GM23338 (cell line): ENCODE results near the gene SRPRA. TPM values are rescaled to one million over a fixed set of nuclear protein-coding genes. Genes with fewer than 3 reads are reported as not detected.
A peak's percentile ranks its signal among the peaks of the same experiment; 100 is the strongest.

Experiments used
- ATAC-seq: fragments of 200-7000 bp; cut with Tn5 transposase; 3 replicates; pipeline ENCODE4 v1.9.1; 2020
- DNase-seq: peaks from one replicate; pipeline ENCODE4 v3.0.0-alpha.2; 2015; ENCODE audit warnings: low spot score
- H2AFZ ChIP-seq: fragments of 200-600 bp; sonication (generic); 2 replicates; pipeline ENCODE4 v1.8.0; 2016; ENCODE audit warnings: antibody characterized with exemption, mild to moderate bottlenecking, moderate library complexity
- H3F3A ChIP-seq: fragments of 200-600 bp; sonication (generic); replicated peaks from 2 replicates; pipeline ENCODE4 v1.8.0; 2017; ENCODE audit warnings: antibody characterized with exemption, mixed run types, low read depth
- H3K27ac ChIP-seq: fragments of 200-600 bp; sonication (generic); 2 replicates; pipeline ENCODE4 v1.6.1; 2016; ENCODE audit warnings: low read depth
- H3K27me3 ChIP-seq: fragments of 200-600 bp; sonication (generic); 2 replicates; pipeline ENCODE4 v1.8.0; 2016; ENCODE audit warnings: mild to moderate bottlenecking, mixed run types, moderate library complexity; ENCODE audit not compliant: insufficient read depth
- H3K36me3 ChIP-seq: fragments of 200-600 bp; sonication (generic); 2 replicates; pipeline ENCODE4 v1.8.0; 2016; ENCODE audit warnings: mild to moderate bottlenecking; ENCODE audit not compliant: insufficient read depth
- H3K4me1 ChIP-seq: fragments of 200-600 bp; sonication (generic); 2 replicates; pipeline ENCODE4 v1.8.0; 2016; ENCODE audit warnings: mild to moderate bottlenecking, moderate library complexity; ENCODE audit not compliant: insufficient read depth
- H3K4me2 ChIP-seq: fragments of 200-600 bp; sonication (generic); 2 replicates; pipeline ENCODE4 v1.7.1; 2017; ENCODE audit warnings: mixed run types
- H3K4me3 ChIP-seq: fragments of 200-600 bp; sonication (generic); 2 replicates; pipeline ENCODE4 v1.6.1; 2016; ENCODE audit warnings: mixed run types
- H3K79me2 ChIP-seq: fragments of 200-600 bp; sonication (generic); replicated peaks from 2 replicates; pipeline ENCODE4 v1.8.0; 2017; ENCODE audit warnings: mild to moderate bottlenecking; ENCODE audit not compliant: insufficient read depth
- H3K9me2 ChIP-seq: fragments of 200-600 bp; sonication (generic); 2 replicates; pipeline ENCODE4 v1.8.0; 2017; ENCODE audit not compliant: insufficient read depth
- H4K20me1 ChIP-seq: fragments of 200-600 bp; sonication (generic); replicated peaks from 2 replicates; pipeline ENCODE4 v1.8.0; 2017; ENCODE audit warnings: mild to moderate bottlenecking; ENCODE audit not compliant: insufficient read depth
- H3K27ac Mint-ChIP-seq: 2 replicates; pipeline ENCODE4 v1.8.0; 2020; ENCODE audit warnings: inconsistent platforms, mild to moderate bottlenecking, moderate library complexity, mixed read lengths
- H3K27me3 Mint-ChIP-seq: 3 replicates; pipeline ENCODE4 v1.8.0; 2022; ENCODE audit warnings: low read depth, mild to moderate bottlenecking, moderate library complexity, mixed read lengths, inconsistent platforms; ENCODE audit not compliant: insufficient read depth, poor library complexity
- H3K36me3 Mint-ChIP-seq: 3 replicates; pipeline ENCODE4 v1.8.0; 2021; ENCODE audit warnings: low read depth, mild to moderate bottlenecking, inconsistent platforms, moderate library complexity, mixed read lengths
- H3K4me1 Mint-ChIP-seq: 3 replicates; pipeline ENCODE4 v1.8.0; 2020; ENCODE audit warnings: mild to moderate bottlenecking, inconsistent platforms, mixed read lengths
- H3K4me3 Mint-ChIP-seq: 3 replicates; pipeline ENCODE4 v1.8.0; 2021; ENCODE audit warnings: moderate library complexity, mild to moderate bottlenecking, inconsistent platforms, mixed read lengths
- H3K9me3 Mint-ChIP-seq: 3 replicates; pipeline ENCODE4 v1.8.0; 2020; ENCODE audit warnings: moderate library complexity, mild to moderate bottlenecking, inconsistent platforms, mixed read lengths
- EZH2phosphoT487 ChIP-seq: fragments of 200-600 bp; sonication (generic); IDR thresholded peaks from one replicate; pipeline ENCODE4 v1.8.1; 2018; ENCODE audit warnings: antibody characterized with exemption; ENCODE audit not compliant: unreplicated experiment
- NANOG ChIP-seq: IDR thresholded peaks from 2 replicates; pipeline ENCODE4 v1.6.1; 2016; ENCODE audit warnings: antibody characterized with exemption, borderline replicate concordance
- POLR2AphosphoS5 ChIP-seq: IDR thresholded peaks from 2 replicates; pipeline ENCODE4 v1.6.1; 2016; ENCODE audit warnings: antibody characterized with exemption, low read depth
- ZNF114 ChIP-seq: fragments of 250-450 bp; sonication (Bioruptor Pico); IDR thresholded peaks from 2 replicates; pipeline ENCODE4 v1.5.0; 2020; ENCODE audit warnings: mild to moderate bottlenecking, moderate library complexity
- polyA plus RNA-seq: library from polyadenylated mRNA; unstranded; fragments of >200 nt; fragmentation: Nextera tagmentation; extraction: Ambion mirVana; gene quantifications from 2 replicates; pipeline ENCODE4 v1.2.1, GENCODE V29; 2016
- total RNA-seq: library from RNA; depleted of rRNA; stranded (reverse); fragments of >200 nt; shearing (Covaris generic); gene quantifications from 2 replicates; pipeline ENCODE4 v1.2.3, GENCODE V29; 2014
- TF ChIP-seq, protein P1 (sequence below): fragments of 250-450 bp; sonication (Bioruptor Pico); IDR thresholded peaks from 2 replicates; pipeline ENCODE4 v1.5.0; 2020; ENCODE audit warnings: mild to moderate bottlenecking, moderate library complexity
- TF ChIP-seq, protein P2 (sequence below): IDR thresholded peaks from one replicate; pipeline ENCODE4 v1.6.1; 2018; ENCODE audit warnings: antibody characterized with exemption; ENCODE audit not compliant: unreplicated experiment
- TF ChIP-seq, protein P3 (sequence below), 2 experiments: fragments of 200-600 bp in 1 of 2; sonication (generic) in 1 of 2; conservative IDR thresholded peaks; 2 replicates each; pipeline versions ENCODE4 v1.5.1 to v1.6.1; 2016 to 2017; ENCODE audit warnings: antibody characterized with exemption in 2 of 2, low read depth in 2 of 2, mild to moderate bottlenecking in 2 of 2, moderate library complexity in 1 of 2
- TF ChIP-seq, protein P4 (sequence below): IDR thresholded peaks from 2 replicates; pipeline ENCODE4 v1.6.1; 2016; ENCODE audit warnings: antibody characterized with exemption

SRPRA gene
- total and polyA plus RNA-seq, 2 experiments from 2014 or later = 27.1 to 53.2 TPM

- TF ChIP-seq, protein P1, sequence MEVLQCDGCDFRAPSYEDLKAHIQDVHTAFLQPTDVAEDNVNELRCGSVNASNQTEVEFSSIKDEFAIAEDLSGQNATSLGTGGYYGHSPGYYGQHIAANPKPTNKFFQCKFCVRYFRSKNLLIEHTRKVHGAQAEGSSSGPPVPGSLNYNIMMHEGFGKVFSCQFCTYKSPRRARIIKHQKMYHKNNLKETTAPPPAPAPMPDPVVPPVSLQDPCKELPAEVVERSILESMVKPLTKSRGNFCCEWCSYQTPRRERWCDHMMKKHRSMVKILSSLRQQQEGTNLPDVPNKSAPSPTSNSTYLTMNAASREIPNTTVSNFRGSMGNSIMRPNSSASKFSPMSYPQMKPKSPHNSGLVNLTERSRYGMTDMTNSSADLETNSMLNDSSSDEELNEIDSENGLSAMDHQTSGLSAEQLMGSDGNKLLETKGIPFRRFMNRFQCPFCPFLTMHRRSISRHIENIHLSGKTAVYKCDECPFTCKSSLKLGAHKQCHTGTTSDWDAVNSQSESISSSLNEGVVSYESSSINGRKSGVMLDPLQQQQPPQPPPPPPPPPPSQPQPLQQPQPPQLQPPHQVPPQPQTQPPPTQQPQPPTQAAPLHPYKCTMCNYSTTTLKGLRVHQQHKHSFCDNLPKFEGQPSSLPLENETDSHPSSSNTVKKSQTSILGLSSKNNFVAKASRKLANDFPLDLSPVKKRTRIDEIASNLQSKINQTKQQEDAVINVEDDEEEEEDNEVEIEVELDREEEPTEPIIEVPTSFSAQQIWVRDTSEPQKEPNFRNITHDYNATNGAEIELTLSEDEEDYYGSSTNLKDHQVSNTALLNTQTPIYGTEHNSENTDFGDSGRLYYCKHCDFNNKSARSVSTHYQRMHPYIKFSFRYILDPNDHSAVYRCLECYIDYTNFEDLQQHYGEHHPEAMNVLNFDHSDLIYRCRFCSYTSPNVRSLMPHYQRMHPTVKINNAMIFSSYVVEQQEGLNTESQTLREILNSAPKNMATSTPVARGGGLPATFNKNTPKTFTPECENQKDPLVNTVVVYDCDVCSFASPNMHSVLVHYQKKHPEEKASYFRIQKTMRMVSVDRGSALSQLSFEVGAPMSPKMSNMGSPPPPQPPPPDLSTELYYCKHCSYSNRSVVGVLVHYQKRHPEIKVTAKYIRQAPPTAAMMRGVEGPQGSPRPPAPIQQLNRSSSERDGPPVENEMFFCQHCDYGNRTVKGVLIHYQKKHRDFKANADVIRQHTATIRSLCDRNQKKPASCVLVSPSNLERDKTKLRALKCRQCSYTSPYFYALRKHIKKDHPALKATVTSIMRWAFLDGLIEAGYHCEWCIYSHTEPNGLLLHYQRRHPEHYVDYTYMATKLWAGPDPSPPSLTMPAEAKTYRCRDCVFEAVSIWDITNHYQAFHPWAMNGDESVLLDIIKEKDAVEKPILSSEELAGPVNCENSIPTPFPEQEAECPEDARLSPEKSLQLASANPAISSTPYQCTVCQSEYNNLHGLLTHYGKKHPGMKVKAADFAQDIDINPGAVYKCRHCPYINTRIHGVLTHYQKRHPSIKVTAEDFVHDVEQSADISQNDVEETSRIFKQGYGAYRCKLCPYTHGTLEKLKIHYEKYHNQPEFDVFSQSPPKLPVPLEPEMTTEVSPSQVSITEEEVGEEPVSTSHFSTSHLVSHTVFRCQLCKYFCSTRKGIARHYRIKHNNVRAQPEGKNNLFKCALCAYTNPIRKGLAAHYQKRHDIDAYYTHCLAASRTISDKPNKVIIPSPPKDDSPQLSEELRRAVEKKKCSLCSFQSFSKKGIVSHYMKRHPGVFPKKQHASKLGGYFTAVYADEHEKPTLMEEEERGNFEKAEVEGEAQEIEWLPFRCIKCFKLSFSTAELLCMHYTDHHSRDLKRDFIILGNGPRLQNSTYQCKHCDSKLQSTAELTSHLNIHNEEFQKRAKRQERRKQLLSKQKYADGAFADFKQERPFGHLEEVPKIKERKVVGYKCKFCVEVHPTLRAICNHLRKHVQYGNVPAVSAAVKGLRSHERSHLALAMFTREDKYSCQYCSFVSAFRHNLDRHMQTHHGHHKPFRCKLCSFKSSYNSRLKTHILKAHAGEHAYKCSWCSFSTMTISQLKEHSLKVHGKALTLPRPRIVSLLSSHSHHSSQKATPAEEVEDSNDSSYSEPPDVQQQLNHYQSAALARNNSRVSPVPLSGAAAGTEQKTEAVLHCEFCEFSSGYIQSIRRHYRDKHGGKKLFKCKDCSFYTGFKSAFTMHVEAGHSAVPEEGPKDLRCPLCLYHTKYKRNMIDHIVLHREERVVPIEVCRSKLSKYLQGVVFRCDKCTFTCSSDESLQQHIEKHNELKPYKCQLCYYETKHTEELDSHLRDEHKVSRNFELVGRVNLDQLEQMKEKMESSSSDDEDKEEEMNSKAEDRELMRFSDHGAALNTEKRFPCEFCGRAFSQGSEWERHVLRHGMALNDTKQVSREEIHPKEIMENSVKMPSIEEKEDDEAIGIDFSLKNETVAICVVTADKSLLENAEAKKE (CRISPR knock-in tag) = no peak
Observed at GRCh38 chr11:126254819-126255218, 13.9 kb downstream of the SRPRA start (continued).

DNA sequence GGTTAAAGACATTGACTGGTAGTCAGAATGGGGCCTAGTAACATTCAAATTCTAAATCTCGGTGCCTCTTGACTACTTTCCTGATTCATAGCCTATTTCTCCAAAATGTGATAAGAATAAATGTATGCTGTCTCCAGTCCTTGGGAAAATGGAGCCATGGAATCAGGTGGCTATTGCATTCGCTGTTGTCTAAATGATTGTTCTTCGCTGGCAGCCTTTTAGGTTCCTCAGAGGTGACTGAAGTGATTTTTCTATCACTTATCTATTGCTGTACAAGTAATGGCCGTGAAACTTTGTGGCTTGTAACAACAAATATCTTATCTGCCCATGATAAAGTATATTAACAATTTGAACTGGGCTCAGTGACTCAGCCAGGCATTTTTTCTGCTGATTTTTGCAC is 15.4 kb downstream of the SRPRA start:
- no peak for TF ChIP-seq EZH2phosphoT487
- no peak for TF ChIP-seq POLR2AphosphoS5
- no peak for TF ChIP-seq NANOG
- TF ChIP-seq ZNF114 (CRISPR knock-in tag) = no peak
- H3K4me1 ChIP-seq = no peaks in the 10 kb centered on the region
- Mint-ChIP-seq H3K27me3 (no peaks in the 10 kb centered on the region), H3K27ac (no peak overlapping the region), H3K4me1 (no peaks in the 10 kb centered on the region), H3K36me3 (peaks cover 61% of the 10 kb centered on the region; the same call in 2 of the 3 replicates), H3K9me3 (no peaks in the 10 kb centered on the region), H3K4me3 (no peak overlapping the region)
- no peaks in the 10 kb centered on the region for H3K27me3 ChIP-seq
- H2AFZ ChIP-seq = no peak overlapping the region
- no peak overlapping the region for H3K4me2 ChIP-seq
- no peak overlapping the region for H3K27ac ChIP-seq
- no peaks in the 10 kb centered on the region for H3K79me2 ChIP-seq
- peaks cover 12% of the 10 kb centered on the region for H3K36me3 ChIP-seq
- no peak overlapping the region for H3K4me3 ChIP-seq
- H3K9me2 ChIP-seq = no peaks in the 10 kb centered on the region
- H4K20me1 ChIP-seq = peaks cover 5% of the 10 kb centered on the region; the same call in 1 of the 2 replicates
- peaks cover 6% of the 10 kb centered on the region; the same call in 1 of the 2 replicates for H3F3A ChIP-seq
- ATAC-seq = no peak
- DNase-seq = no peak

DNA sequence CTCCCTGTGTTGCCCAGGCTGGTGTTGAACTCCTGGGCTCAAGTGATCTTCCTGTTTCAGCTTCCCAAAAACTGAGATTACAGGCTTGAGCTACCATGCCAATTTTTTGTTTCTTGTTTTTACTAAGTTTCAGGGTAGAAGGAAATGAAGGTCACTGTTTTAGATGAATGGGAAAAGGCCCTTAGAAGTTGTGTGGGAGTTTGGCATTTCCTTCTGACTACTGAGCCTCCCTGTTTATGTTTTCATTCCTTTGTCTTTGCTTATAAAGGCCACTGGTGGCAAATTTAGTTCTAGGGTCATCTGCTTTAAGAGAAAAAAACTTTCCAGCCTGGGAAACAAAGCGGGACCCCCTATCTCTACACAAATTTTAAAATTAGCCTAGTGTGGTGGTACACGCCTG is 22.1 kb downstream of the SRPRA start:
- Mint-ChIP-seq H3K36me3 (peaks cover 52% of the 10 kb centered on the region), H3K4me1 (no peaks in the 10 kb centered on the region), H3K27ac (no peak overlapping the region), H3K27me3 (no peaks in the 10 kb centered on the region), H3K4me3 (no peak overlapping the region), H3K9me3 (no peaks in the 10 kb centered on the region)
- no peak overlapping the region for H3K4me3 ChIP-seq
- no peaks in the 10 kb centered on the region for H3K27me3 ChIP-seq
- H3K36me3 ChIP-seq = peaks cover 24% of the 10 kb centered on the region
- DNase-seq (no peak), ATAC-seq (no peak)
- no peaks in the 10 kb centered on the region for H3K79me2 ChIP-seq
- H3K4me2 ChIP-seq = no peak overlapping the region
- 0 out of 2 replicates have a peak, but pooled peaks cover 3% of the 10 kb centered on the region for H3F3A ChIP-seq
- no peaks in the 10 kb centered on the region; the same call in none of the 2 replicates for H4K20me1 ChIP-seq
- no peaks in the 10 kb centered on the region for H3K4me1 ChIP-seq
- H2AFZ ChIP-seq = no peak overlapping the region
- no peaks in the 10 kb centered on the region for H3K9me2 ChIP-seq
- H3K27ac ChIP-seq = peak overlapping the region; percentile 58; the same call in 1 of the 2 replicates
- no peak for TF ChIP-seq POLR2AphosphoS5
- TF ChIP-seq, protein P2, sequence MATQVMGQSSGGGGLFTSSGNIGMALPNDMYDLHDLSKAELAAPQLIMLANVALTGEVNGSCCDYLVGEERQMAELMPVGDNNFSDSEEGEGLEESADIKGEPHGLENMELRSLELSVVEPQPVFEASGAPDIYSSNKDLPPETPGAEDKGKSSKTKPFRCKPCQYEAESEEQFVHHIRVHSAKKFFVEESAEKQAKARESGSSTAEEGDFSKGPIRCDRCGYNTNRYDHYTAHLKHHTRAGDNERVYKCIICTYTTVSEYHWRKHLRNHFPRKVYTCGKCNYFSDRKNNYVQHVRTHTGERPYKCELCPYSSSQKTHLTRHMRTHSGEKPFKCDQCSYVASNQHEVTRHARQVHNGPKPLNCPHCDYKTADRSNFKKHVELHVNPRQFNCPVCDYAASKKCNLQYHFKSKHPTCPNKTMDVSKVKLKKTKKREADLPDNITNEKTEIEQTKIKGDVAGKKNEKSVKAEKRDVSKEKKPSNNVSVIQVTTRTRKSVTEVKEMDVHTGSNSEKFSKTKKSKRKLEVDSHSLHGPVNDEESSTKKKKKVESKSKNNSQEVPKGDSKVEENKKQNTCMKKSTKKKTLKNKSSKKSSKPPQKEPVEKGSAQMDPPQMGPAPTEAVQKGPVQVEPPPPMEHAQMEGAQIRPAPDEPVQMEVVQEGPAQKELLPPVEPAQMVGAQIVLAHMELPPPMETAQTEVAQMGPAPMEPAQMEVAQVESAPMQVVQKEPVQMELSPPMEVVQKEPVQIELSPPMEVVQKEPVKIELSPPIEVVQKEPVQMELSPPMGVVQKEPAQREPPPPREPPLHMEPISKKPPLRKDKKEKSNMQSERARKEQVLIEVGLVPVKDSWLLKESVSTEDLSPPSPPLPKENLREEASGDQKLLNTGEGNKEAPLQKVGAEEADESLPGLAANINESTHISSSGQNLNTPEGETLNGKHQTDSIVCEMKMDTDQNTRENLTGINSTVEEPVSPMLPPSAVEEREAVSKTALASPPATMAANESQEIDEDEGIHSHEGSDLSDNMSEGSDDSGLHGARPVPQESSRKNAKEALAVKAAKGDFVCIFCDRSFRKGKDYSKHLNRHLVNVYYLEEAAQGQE = no peak
- TF ChIP-seq, protein P3, sequence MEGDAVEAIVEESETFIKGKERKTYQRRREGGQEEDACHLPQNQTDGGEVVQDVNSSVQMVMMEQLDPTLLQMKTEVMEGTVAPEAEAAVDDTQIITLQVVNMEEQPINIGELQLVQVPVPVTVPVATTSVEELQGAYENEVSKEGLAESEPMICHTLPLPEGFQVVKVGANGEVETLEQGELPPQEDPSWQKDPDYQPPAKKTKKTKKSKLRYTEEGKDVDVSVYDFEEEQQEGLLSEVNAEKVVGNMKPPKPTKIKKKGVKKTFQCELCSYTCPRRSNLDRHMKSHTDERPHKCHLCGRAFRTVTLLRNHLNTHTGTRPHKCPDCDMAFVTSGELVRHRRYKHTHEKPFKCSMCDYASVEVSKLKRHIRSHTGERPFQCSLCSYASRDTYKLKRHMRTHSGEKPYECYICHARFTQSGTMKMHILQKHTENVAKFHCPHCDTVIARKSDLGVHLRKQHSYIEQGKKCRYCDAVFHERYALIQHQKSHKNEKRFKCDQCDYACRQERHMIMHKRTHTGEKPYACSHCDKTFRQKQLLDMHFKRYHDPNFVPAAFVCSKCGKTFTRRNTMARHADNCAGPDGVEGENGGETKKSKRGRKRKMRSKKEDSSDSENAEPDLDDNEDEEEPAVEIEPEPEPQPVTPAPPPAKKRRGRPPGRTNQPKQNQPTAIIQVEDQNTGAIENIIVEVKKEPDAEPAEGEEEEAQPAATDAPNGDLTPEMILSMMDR (conservative IDR thresholded peaks at IDR 0.05; ENCODE audit: low read depth in 2 of 2) = no peak
- TF ChIP-seq, protein P4, sequence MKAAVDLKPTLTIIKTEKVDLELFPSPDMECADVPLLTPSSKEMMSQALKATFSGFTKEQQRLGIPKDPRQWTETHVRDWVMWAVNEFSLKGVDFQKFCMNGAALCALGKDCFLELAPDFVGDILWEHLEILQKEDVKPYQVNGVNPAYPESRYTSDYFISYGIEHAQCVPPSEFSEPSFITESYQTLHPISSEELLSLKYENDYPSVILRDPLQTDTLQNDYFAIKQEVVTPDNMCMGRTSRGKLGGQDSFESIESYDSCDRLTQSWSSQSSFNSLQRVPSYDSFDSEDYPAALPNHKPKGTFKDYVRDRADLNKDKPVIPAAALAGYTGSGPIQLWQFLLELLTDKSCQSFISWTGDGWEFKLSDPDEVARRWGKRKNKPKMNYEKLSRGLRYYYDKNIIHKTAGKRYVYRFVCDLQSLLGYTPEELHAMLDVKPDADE = no peak
